OCI-LY7 (cell line): ENCODE measurements around the gene CRACDL. TPM values are rescaled to one million over a fixed set of nuclear protein-coding genes. Genes with fewer than 3 reads are reported as not detected.
A peak's percentile ranks its signal among the peaks of the same experiment; 100 is the strongest.

ENCODE experiments used
- BruUV-seq: library from RNA; stranded (reverse); fragments of 400-500 nt; replicated peaks from 2 replicates; lab custom pipeline; 2021; lab: Mats Ljungman, UMichigan
- CTCF ChIA-PET: fragments of 300-600 bp; sonication (Branson Sonifier 250); formaldehyde crosslinking; loops from one replicate; lab custom pipeline; 2022; ENCODE audit warnings: antibody characterized with exemption; ENCODE audit not compliant: unreplicated experiment; lab: Charles Lee
- POLR2A ChIA-PET: fragments of 300-600 bp; sonication (Branson Sonifier 250); formaldehyde crosslinking; loops from one replicate; lab custom pipeline; 2022; ENCODE audit warnings: antibody characterized with exemption; lab: Charles Lee
- DNase-seq: peaks from one replicate; pipeline ENCODE4 v3.0.0-alpha.2; 2015; ENCODE audit warnings: low spot score
- H2AFZ ChIP-seq: fragments of 200-600 bp; sonication (generic), shearing (Covaris generic); 2 replicates; pipeline ENCODE4 v1.6.1; 2014; ENCODE audit warnings: mild to moderate bottlenecking, antibody characterized with exemption, low read length, moderate library complexity
- H3K27ac ChIP-seq: fragments of 200-600 bp; sonication (generic); 2 replicates; pipeline ENCODE4 v1.5.1; 2014; ENCODE audit warnings: mixed run types, low read depth, mild to moderate bottlenecking, moderate library complexity, low read length, inconsistent platforms; ENCODE audit not compliant: poor library complexity, severe bottlenecking
- H3K36me3 ChIP-seq: fragments of 200-600 bp; sonication (generic); 2 replicates; pipeline ENCODE4 v1.6.1; 2014; ENCODE audit warnings: mild to moderate bottlenecking, antibody characterized with exemption, low read length, moderate library complexity, mixed read lengths; ENCODE audit not compliant: insufficient read depth
- H3K4me1 ChIP-seq: fragments of 200-600 bp; sonication (generic); 2 replicates; pipeline ENCODE4 v1.5.1; 2014; ENCODE audit warnings: mild to moderate bottlenecking, low read length; ENCODE audit not compliant: insufficient read depth, poor library complexity, severe bottlenecking
- H3K4me2 ChIP-seq: fragments of 200-600 bp; sonication (generic); 2 replicates; pipeline ENCODE4 v1.6.1; 2014; ENCODE audit warnings: mild to moderate bottlenecking, low read length
- H3K4me3 ChIP-seq: fragments of 200-600 bp; sonication (generic); 2 replicates; pipeline ENCODE4 v1.5.1; 2014; ENCODE audit warnings: mild to moderate bottlenecking, low read depth, low read length; ENCODE audit not compliant: poor library complexity, severe bottlenecking
- H3K79me2 ChIP-seq: fragments of 200-600 bp; sonication (generic); 2 replicates; pipeline ENCODE4 v1.6.1; 2016; ENCODE audit warnings: low read depth, mild to moderate bottlenecking, low read length, moderate library complexity, mixed read lengths; ENCODE audit not compliant: insufficient read depth
- H3K9me2 ChIP-seq: fragments of 200-600 bp; sonication (generic); 2 replicates; pipeline ENCODE4 v1.6.1; 2016; ENCODE audit warnings: mild to moderate bottlenecking, low read length, mixed read lengths; ENCODE audit not compliant: insufficient read depth
- H3K9me3 ChIP-seq: fragments of 200-600 bp; sonication (generic); 2 replicates; pipeline ENCODE4 v1.6.1; 2014; ENCODE audit warnings: mild to moderate bottlenecking, mixed run types, low read length, mixed read lengths
- H4K20me1 ChIP-seq: fragments of 200-600 bp; sonication (generic); 2 replicates; pipeline ENCODE4 v1.6.1; 2014; ENCODE audit warnings: mild to moderate bottlenecking, antibody characterized with exemption, low read length, moderate library complexity, mixed read lengths; ENCODE audit not compliant: insufficient read depth
- EZH2phosphoT487 ChIP-seq: fragments of 200-600 bp; sonication (generic); IDR thresholded peaks from 2 replicates; pipeline ENCODE4 v1.6.1; 2018; ENCODE audit warnings: low read depth, borderline replicate concordance, mild to moderate bottlenecking, mixed run types, antibody characterized with exemption, low read length, moderate library complexity, mixed read lengths
- intact Hi-C: fragments of 100-400 bp; cut with micrococcal nuclease; formaldehyde crosslinking; loops from one replicate; pipeline ENCODE4 v1.10.0; 2022; ENCODE audit not compliant: unreplicated experiment
- total RNA-seq, 2 experiments: library from RNA; depleted of rRNA in 1 of 2; stranded (reverse); fragments of >200 nt in 1 of 2; shearing (Covaris generic) in 1 of 2; gene quantifications; 2 replicates each; pipeline ENCODE4 v1.2.3, GENCODE V29; 2014 to 2022
- TF ChIP-seq, protein P1 (sequence below): fragments of 200-600 bp; sonication (generic); conservative IDR thresholded peaks from 2 replicates; pipeline ENCODE4 v1.5.1; 2014; ENCODE audit warnings: mild to moderate bottlenecking, antibody characterized with exemption, low read length, moderate library complexity, mixed read lengths

CRACDL gene
- total RNA-seq, 2 experiments from 2014 or later, result 0.03 to 0.13 TPM

DNA sequence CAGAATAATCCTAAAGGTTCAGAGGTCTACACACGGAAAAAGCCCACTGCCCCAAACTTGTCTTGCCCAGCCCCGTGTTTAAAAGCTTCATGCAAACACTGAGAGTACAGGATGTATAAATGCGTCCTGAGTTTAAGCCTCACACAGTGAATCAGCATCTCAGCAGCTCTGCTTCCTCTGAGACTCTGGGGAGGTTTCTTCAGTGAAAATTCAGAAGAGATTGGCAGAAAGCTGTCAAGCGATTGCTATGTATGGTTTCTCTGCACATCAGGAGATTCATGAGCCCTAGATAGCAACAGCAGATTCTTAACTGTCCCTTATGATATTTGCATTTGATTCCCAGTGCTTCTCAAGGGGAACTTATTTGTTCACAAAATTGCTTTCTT, 27.1 kb downstream of the CRACDL start:
- TF ChIP-seq EZH2phosphoT487, result no peak
- TF ChIP-seq, protein P1, sequence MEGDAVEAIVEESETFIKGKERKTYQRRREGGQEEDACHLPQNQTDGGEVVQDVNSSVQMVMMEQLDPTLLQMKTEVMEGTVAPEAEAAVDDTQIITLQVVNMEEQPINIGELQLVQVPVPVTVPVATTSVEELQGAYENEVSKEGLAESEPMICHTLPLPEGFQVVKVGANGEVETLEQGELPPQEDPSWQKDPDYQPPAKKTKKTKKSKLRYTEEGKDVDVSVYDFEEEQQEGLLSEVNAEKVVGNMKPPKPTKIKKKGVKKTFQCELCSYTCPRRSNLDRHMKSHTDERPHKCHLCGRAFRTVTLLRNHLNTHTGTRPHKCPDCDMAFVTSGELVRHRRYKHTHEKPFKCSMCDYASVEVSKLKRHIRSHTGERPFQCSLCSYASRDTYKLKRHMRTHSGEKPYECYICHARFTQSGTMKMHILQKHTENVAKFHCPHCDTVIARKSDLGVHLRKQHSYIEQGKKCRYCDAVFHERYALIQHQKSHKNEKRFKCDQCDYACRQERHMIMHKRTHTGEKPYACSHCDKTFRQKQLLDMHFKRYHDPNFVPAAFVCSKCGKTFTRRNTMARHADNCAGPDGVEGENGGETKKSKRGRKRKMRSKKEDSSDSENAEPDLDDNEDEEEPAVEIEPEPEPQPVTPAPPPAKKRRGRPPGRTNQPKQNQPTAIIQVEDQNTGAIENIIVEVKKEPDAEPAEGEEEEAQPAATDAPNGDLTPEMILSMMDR, result no peak
- peak; percentile 86 for DNase-seq
- no peaks in the 10 kb centered on the region for H4K20me1 ChIP-seq
- peak overlapping the region; percentile 78 for H2AFZ ChIP-seq
- peak overlapping the region; percentile 88 for H3K27ac ChIP-seq
- H3K4me3 ChIP-seq, result peak overlapping the region; percentile 32
- H3K9me3 ChIP-seq, result no peaks in the 10 kb centered on the region
- no peaks in the 10 kb centered on the region for H3K36me3 ChIP-seq
- no TSS peak for BruUV-seq
- H3K4me2 ChIP-seq, result peak overlapping the region; percentile 64
- intact Hi-C loops, result no loop called here
- ChIA-PET POLR2A (interaction anchor here (0.5 to 1.2 kb wide), 2 partner anchors 13 to 1190 kb away, joined by 4 read pairs; no protein-coding TSS in a partner anchor), CTCF (no interaction called here)
- H3K79me2 ChIP-seq, result no peaks in the 10 kb centered on the region
- H3K4me1 ChIP-seq, result peaks cover 39% of the 10 kb centered on the region
- H3K9me2 ChIP-seq, result no peaks in the 10 kb centered on the region

DNA sequence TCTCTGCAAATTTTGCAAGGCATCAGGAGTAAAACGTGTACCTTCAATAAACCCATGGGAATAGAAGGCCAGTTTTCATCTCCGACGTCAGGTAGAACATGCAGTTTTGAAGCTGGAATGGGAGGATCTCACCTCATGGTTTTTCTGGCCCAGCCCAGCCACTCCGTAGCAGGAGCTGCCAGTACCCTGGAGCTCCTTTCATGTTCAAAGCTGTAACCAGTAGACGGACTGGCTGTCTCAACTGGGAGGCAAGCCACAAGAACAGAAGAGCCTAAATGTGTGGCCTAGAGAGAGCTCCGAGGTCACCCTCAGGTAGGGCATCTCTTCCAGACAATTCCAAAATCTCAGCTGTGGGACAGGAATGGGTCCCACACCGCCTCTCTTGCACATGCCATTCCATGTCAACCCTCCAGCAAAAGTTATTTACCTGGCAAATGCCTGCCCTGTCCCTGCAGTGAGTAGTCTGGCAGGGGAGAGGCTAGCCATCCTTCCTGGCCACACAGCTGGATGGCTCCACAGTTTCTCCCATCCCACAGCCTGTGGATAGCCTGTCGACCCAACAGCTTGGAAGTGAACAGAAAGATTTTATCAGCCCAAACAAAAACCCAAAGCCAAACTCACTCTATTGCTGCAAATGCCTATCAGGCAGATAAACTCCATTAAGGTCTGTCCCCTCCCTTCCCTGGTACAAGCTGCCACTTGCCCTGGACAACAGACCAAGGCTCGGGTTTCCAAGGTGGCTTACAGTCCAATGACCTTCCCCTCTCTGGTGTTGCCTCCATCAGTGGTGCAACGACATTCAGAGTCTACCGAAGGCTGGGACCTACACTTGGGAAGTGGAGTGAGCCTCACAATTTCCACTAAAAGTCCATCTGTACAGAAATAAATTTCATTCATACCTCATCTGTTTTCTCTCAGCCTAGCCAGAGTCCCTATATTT, 27.8 kb downstream of the CRACDL start:
- no peaks in the 10 kb centered on the region for H3K36me3 ChIP-seq
- H2AFZ ChIP-seq, result peak overlapping the region; percentile 78
- peak overlapping the region; percentile 88 for H3K27ac ChIP-seq
- H3K9me3 ChIP-seq, result no peaks in the 10 kb centered on the region
- no peaks in the 10 kb centered on the region for H3K9me2 ChIP-seq
- BruUV-seq, result no TSS peak
- no peak for DNase-seq
- no peaks in the 10 kb centered on the region for H3K79me2 ChIP-seq
- TF ChIP-seq, protein P1, result no peak
- no peak for TF ChIP-seq EZH2phosphoT487
- CTCF ChIA-PET, result no interaction called here
- H3K4me1 ChIP-seq, result peaks cover 39% of the 10 kb centered on the region
- intact Hi-C loops, result no loop called here
- POLR2A ChIA-PET, result interaction anchor here (0.5 to 0.7 kb wide), 2 partner anchors 53 to 1189 kb away, joined by 3 to 4 read pairs; no protein-coding TSS in a partner anchor
- no peaks in the 10 kb centered on the region for H4K20me1 ChIP-seq
- H3K4me3 ChIP-seq, result peak overlapping the region; percentile 32
- H3K4me2 ChIP-seq, result peak overlapping the region; percentile 64
